HG03354 (cell line): ENCODE measurements around the gene BCOR.

Experiments
- ATAC-seq: cut with Tn5 transposase; IDR thresholded peaks from one replicate; pipeline ENCODE4 v1.9.1; 2021; ENCODE audit warnings: mild to moderate bottlenecking; ENCODE audit not compliant: unreplicated experiment, poor library complexity, severe bottlenecking

BCOR gene

GRCh38 chrX:40010550-40011321 is 87.0 kb downstream of the BCOR start:
- ATAC-seq = no peak

DNA sequence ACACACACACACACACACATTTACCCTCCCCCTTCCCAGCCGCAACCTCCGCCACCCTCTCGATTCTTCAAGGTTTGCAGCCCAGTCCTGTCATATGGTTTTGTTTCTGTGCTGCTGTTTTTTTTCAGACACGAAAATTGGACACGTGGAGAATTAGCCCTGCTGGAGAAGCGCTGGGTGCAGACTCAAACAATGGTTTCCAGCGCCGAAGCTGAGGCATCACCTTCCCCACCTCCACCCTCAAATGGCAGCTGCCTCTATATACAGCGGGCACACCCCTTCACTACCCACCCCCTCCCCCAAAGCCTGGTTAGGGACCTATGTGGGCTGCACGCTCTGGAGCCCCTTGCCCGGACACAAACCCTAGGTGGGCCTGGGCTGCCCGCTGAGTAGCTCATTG is 87.9 kb downstream of the BCOR start:
- ATAC-seq = no peak

DNA sequence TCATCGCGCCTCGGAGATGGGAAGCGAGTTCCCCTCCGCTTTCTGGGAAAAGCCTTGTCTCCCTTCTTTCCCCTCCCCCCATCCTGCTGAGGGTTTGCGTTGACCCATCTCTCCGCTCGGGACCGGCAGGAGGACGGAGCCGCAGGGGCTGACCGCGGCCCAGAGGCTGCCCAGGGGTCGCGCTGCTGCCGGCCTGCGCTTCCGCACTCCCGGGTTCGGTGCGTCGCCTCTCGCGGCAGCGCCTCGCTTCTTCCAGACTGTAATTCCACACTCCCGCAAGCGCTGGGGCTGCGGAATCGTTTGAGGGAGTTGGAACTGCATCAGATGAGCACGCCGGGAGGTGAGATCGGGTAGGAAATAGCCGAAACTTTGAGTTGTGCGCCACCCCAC is 88.3 kb downstream of the BCOR start:
- ATAC-seq = no peak

- no peak for ATAC-seq
These were observed 88.8 kb downstream of the BCOR start for GRCh38 chrX:40008791-40009461.

DNA sequence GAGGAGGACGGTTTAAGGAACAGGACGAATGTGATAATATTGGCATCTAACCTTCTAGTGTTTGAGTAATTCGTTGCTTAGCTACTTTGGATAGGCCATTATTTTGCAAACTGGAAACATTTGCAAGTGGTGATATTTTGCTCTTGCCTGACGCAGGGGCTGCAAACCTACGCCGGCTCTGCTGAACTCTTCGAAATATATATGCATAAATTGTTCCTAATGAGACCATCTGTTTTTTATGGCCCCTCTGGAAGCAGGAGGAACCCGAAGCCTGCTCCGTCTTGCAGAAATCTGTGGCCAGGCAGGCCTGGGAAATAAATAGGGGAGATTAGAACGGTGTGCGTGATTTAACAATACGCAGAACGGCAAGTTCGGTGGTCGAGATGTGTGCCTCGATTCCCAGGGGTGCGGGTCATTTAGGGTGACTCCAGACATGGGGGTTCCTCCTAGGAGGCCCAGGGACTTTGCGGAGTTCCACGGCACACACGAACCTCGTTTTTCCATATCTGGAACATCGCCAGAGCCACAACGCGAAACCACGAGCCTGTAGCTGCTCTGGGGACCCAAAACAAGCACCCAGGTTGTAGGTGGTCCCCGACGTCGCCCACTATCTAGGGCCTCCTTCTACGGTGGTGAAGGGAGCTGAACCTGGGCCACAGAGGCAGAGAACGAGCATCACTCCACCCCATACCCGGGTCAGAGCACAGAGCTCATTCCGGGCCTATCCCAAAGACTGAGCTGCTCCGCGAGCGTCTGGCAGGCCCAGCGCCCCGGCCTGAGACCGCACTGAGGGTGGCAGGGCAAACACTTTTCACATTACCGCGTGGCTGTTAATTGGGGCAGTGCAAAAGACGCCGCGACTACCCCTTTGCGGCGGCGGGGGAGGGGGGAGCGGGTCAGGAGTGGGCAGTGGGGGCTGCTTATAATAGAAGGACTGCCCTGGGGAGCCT is 89.7 kb downstream of the BCOR start:
- no peak for ATAC-seq

GRCh38 chrX:40007131-40007755 is 90.5 kb downstream of the BCOR start:
- ATAC-seq = no peak

DNA sequence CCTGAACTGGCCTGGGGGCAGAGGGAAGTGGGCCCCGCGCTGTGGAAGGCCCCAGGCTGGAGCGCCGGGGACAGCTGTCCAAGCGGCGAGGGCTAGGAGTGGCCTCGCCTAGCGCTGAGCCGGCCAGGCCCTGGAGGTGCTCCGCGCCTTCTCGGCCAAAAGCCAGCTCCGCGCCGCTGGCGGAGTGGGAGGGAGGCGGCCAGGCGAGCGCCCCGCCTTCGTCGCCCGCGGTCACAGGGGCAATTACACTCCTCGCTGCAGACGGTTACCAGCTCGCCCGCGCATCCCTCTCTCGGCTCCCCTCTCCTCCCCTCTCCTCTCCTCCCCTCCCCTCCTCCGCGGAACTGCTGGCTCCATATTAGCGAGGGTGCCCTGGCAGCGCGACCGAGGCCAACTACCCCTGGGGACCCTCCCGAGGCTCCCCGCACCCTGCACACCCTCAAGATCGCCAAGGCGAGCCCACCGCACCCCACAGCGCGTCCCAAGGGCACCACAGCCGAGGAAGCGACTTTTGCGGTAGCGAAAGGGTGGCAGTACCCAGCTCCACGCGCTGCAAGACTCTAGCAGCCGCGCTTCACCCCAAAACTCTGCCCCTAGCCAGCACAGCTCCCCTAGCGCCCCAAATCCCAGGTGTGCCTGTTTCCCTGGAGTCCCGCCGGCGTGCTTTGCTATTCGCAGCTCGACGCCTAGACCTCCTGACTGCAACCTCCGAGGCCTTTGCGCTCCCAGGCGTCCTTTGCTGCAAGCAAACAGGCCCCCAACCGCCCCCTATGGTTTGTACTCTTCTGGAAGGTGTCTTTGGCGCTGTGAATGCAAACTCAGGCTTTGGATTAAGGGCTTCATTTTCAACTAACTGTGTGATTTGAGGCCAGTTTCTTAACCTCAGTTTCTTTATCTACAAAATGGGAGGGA is 91.4 kb downstream of the BCOR start:
- ATAC-seq = no peak

GRCh38 chrX:40005292-40006011 is 92.3 kb downstream of the BCOR start:
- ATAC-seq = no peak

DNA sequence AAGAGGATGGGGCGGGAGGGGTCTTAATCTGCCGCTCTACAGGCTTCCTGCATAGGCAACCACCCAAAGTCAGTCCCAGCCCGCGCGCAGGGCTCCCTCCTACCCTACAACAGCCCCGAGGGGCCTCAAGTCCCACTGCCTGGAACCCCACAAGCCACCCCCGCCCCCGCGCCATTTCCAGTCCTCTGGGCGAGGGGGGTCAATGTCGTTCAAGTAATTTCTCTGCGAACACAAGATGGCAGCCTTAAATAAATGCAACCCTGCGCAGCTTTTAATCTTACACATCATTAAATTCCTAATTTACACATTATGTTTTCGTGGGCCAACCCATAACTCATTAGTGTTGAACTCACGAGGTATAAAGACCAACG is 92.9 kb downstream of the BCOR start:
- no peak for ATAC-seq

DNA sequence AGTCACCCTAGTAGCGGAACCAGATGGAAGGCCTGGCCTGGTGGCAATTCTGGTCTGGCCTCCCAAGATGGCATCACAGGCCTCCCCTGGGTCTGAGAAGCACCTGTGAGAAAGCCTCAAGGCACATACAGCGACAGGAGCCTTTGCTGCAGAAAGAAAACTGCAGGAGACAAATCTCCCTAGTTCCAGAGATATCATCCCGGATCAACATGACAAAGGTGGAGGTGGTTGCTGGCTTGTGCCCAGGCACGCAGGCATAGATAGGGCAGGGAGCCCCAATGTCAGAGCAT is 93.6 kb downstream of the BCOR start:
- no peak for ATAC-seq

DNA sequence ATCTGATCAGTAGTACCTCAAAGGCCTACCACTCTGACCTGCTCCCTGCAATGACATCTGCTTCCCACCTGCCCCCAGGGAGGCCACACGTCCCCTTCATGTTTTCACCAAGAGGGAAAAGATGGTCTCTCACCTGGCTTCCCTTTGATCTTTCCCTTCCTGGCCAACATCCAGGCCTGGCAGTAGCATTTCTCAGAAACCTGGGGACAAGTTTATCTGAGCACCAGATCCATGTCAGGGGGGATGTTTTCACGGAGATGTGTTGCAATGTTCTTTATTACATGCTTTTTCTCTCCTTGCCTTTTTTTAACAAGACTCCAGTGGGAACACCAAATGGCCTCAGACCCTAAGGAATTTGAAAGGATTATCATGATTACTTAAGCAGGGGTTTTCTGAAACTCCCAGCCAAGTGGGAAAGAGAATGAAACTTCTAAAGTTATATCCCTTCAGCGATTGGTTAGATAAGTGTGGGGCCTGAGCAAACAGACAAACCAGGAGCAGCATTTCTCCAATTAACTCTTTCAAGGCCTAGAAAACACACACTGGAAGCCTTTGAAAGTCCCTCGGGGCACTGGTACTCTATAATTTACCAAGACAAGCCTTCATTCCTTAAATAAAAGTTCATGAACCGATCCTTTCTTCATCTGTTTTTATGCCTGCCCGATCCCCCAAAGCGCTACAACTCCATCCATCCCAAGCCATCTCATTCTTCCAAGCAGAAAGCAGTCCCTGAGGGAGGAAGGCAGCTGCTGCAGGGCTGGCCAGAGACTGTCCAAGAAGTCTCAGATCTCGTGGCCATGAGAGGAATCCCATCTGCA is 94.1 kb downstream of the BCOR start:
- no peak for ATAC-seq

- no peak for ATAC-seq
These were observed 94.7 kb downstream of the BCOR start for GRCh38 chrX:40003071-40003427.
